Activated CD4-positive, CD25-positive, alpha-beta regulatory T cell treated with anti-CD3 and anti-CD28 coated beads, Interleukin-2, amount 50 U/mL, for 72 hours (primary cell): ENCODE measurements around the gene JPH3.
"Not testable (repeated sequence)": the region's sequence is repeated elsewhere in the genome, so short reads cannot be mapped to it uniquely, and the experiment has no call there.

Experiments used
- DNase-seq: peaks from one replicate; pipeline ENCODE4 v3.0.0; 2021

JPH3 gene

DNA sequence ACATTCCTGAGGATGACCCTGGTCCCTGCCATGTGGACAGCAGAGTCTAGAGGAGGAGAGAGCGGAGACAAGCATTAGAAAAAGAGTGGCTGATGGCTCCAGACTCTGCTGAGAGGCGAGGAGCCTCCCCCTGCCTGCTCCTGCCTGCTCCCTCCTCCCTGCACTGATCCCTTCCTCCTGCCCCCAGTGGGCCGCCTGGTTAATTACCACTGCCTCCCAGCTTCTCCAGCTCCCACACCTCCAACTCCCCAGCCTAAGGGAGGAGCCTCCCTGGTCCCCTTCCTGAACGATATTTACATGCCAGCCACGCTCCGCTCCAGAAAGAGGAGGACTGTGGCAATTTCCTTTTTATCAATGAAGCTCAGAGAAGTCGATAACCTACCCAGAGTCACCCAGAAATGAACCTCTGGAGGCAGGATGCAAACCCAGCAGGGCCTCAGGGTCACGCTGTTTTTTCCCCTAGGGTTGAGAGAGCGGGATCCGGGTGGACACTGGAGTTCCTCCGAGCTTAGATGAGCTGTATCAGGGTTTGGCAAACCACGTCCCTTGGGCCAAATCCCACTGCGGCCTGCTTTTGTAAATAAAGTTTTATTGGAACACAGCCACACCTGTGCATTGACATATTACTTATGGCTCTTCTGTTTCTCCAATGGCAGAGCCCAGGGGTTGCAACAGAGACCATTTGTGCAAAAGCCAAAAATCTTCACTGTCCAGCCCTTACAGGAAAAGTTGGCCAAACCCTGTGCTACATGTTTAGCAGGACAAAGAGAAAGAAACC is 27.1 kb upstream of the JPH3 start:
- DNase-seq, result no peak

DNA sequence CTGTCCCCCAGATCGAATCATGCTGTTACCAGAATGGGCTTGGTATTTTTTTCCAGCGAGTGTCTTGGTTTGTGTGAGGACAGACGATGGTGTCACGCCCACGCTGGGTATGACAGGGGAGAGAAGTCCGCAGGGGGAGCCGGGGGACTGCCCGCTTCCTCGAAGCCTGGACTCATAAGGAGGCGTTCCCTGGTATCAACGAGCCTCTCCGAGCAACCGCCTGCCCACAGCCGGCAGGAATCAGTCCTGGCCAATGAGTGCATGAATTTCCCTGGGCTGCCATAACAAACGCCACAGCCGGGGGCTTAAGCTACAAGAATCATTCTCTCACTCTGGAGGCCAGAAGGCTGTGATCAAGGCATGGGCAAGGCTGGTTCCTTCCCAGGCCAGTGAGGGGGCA is 26.1 kb upstream of the JPH3 start:
- no peak for DNase-seq

DNA sequence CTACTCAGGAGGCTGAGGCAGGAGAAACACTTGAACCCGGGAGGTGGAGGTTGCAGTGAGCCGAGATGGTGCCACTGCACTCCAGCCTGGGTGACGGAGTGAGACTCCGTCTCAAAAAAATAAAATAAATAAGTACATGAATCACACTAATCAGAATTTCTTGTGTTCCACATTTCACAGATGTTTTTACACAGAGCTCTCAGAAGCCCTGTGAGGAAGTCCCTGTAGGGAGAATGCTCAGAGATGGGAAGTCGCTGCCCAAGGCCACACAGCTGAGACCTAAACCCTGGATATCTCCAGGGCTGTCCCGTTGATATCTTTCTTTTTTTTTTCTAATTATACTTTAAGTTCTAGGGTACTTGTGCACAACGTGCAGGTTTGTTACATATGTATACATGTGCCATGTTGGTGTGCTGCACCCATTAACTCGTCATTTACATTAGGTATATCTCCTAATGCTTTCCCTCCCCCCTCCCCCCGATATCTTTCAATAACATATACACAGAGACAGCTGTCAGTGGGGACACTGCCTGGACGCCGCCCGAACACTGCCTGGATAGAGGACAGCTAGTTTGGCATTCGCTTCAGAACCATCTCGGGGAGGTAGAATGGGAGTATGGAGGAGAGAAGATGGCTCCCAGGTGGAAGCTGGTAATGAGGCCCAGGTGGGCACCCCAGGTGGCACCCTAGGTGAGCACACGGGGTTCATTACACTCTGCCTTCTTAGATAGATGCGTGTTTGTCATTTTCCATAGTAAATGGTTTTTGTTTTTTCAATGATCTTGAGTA is 24.0 kb upstream of the JPH3 start:
- not testable (repeated sequence) for DNase-seq

DNA sequence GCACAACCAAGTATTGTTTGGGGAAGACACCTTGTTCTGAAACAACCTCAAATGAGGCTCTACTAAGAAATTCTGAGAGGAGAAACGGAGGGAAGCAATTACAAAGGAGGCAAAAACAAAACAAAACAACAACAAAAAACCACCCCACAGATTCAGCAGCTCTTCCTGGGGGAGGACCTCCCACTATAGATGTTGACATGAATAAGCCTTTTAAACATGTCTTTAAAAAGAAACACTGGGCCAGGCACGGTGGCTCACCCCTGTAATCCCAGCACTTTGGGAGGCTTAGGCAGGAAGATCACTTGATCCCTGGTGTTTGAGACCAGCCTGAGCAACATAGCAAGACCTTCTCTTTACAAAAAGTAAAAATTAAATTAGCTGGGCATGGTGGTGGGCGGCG is 22.6 kb upstream of the JPH3 start:
- DNase-seq, result no peak

DNA sequence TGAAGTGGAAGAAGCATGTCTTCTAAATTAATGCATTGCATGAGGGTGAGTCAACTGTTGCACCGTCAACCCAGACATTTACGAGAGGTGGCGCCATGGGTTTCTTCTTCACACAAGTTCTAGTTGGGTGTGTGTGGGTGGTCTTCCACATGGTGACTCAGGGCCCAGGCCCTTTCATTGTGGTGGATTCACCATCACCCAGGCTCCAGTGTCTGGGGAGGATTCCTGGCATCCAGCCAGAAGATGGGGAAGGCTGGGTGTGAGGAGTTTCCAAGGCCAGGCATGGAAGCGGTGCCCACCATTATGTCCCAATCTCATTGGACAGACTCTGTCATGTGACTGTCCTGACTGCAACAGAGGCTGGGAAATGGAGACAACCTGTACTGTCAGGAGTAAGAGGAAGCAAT is 21.4 kb upstream of the JPH3 start:
- no peak for DNase-seq

DNA sequence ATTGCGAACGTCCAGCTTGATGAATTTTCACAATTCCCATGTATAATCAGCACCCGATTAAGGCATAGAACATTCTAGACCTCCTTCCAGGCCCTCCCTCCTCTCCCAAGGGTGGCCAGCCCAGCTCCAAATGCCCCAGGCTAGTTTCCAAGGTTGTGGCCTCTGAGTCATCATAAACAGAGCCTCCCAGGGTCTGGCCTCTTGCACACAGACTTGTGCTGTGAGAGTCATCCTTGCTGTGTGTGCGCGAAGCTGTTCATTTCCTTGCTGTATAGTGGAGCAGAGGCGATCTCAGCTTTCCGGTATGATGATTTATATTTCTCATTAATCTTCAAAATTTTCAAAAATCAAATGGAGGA is 20.5 kb upstream of the JPH3 start:
- no peak for DNase-seq

DNA sequence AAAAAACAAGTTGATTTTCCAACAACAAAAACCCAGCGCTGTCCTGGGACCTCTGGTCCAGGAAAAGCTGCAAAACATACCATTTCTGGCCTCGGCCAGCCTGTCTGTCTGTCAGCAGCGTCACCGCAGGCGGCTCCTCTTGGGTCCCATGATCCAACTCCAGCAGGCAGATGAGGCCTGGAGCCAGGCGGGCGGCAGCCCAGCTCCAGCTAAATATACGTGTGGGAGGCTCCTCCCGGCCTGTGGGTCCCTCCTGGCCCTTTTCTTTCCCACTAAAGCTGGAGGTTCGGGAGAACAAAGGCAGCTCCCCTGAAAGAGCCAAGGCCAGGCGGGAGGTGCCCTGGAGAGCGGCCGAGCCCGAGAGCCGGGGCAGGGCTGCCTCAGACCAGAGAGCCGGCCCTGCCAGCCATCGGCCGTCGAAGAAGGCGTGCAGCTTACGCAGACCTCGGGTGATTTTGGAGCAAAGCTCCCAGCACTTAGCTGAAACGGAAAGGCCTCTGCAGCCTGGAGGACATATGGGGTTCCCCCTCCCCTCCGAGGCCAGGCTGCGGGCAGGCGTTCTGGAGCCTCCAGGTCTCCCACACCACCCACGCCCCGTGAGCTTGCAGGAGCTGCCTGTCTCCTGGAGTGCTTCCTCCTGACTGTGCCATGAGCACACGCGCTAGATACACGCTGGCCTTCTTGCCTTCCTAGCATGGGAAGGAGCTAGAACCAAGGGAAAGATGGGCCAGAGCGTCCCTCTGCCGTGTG is 19.9 kb upstream of the JPH3 start:
- DNase-seq, result no peak

DNA sequence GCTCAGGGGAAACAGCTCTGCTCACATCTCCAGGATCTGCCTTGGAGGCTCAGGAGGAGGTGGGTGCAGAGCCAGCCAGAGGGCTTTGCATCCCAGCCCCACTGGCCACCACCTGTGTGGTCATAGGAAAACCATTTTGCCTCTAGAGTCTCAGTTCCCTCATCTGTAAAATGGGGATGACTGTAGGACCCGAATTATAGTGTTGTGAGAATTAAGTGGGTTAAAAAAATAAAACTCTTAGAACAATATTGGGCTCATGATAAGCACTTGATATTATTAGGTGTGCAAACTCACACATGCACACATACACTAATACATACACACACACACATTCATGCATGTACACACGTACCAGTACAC is 19.4 kb upstream of the JPH3 start:
- DNase-seq, result no peak

DNA sequence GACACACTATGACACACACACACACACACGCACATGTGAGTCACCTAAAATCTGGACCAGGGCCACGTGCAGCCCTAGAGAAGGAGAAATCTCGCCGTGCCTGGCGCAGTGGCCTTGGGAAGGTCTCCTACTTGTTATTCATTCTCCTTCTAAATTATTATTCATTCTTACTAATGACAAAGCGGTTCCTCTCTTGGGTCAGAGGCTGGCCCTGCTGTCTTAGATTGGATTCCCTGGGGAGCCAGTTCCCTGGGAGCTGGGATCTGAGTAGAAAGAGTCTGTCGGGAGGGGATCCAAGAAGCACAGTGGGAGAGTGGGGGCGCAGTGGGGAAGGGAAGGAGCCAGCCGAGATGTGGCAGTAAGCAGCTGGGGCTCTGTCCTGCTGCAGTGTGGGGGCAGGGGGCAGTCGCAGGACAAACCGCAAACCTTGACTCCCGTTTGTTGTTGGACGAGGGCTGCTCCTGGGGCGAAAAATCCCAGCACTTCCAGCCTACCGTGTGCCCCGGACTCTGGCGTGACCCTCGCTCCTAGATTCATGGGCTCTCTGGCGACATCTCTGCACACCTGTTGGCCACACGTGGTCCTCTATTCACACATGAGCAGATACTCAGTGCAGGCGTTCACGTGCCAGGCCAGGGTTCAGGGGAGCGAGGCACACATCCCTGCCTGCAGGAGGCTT is 18.7 kb upstream of the JPH3 start:
- DNase-seq, result no peak

DNA sequence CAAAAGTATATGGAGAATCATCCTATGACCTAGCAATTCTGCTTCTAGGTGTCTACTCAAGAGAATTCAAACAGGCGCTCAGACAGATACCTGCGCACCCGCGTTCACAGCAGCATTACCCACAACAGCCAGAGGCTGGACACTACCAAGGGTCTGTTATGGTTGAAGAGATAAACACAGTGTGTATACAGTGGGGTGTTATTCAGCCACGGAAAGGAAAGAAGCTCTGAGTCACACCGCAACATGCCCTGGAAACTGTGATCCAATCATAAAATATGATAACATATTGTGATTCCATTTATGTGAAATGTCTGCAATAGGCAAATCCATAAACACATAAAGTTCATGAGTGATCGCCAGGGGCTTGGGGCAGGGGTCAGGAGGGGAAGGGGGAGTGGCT is 18.0 kb upstream of the JPH3 start:
- no peak for DNase-seq

DNA sequence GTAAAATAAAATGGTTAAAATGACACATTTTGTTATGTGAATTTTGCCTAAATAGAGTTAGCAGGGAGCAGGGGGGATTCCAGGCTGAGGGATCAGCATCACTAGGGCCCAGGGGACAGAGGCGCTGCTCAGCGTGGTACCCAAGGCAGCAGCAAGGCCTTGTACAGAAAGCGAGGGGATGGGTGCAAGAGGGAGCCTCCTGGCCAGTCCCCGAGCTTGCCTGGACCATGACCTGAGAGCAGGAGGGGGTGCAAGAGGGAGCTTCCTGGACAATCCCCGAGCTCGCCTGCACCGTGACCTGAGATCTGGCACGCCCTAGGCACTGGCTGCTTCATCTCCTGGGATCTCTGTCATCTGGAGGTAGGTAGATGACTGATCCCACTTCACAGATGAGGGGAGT is 17.3 kb upstream of the JPH3 start:
- DNase-seq, result no peak

DNA sequence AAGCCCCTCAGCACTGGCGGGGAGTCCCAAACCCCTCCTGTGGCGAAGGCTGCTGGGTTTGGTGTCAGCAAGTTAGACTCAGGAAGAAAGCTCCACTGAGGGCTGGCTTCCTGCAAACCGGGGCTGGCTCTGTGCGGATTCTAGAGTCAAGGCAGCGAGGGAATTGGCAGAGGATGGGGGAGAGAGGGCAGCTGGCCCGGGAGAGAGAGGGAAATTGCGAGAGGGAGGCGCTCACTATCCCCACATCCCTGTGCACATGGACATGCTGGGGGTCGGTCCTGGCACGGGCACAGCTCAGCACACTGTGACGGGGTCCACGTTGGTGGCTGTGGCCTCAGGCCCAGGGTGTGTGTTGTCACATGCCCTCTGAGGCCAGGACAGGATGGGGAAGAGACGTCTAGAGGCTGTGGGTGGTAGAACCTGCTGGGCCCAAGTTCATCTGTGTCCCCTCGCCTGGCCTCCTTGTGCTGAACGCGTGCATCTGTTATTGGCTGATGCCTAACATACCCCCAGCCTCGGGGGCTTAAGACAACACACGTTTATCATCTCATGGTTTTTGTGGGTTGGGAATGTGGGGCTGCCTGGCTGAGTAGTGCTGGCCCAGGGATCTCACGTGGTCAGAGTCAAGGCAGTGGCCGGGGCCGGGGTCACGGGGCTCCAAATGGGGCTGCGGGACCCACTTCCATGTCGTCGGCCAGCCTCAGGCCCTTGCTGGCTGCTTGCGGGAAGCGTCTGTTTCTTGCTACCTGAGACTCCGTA is 16.7 kb upstream of the JPH3 start:
- no peak for DNase-seq

DNA sequence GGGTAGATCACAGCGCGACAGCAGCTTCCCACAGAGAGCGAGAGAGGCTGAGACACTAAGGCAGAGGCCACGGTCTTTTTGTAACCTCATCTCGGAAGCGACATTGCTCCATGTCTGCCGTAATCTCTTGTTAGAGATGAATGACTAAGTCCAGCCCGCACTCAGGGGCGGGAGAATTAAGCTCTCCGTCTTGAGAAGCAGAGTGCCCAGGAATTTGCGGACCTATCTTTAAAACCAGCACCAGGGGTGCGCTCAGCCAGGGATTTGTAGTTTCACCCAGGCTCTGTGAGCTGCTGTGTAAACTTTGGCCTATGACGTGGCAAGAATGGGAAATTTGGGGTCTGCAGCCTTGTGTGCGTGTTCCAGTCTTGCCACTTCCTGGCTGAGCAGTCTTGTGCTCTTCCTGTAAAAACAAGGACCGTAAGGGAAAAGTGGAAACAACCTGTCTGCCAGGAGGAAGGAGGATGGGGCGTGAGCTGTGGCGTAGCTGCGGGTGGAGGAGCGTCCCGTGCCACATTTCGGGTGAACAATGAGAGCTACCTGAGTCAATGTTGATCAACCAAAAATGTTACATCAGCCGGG is 16.0 kb upstream of the JPH3 start:
- no peak for DNase-seq

DNA sequence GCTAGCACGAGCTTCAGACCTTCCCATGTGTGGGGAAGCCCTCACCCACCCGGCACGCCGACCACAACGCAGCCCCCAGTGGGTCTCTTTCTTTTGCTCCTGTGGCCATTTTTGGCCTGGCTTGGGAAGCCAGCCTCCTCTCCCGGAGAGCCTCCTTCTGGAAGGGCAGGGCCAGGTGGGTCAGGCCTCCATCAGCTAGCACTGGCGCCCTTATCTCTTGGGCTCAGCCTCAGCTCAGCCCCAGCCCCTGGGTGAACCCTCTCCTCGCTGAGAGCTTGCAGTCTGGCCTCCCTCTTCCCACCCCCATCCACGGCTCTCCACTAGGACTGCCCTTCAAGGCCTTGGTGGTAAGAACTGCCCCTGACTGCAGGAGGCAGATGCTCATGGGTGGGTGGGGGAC is 14.7 kb upstream of the JPH3 start:
- DNase-seq, result no peak

DNA sequence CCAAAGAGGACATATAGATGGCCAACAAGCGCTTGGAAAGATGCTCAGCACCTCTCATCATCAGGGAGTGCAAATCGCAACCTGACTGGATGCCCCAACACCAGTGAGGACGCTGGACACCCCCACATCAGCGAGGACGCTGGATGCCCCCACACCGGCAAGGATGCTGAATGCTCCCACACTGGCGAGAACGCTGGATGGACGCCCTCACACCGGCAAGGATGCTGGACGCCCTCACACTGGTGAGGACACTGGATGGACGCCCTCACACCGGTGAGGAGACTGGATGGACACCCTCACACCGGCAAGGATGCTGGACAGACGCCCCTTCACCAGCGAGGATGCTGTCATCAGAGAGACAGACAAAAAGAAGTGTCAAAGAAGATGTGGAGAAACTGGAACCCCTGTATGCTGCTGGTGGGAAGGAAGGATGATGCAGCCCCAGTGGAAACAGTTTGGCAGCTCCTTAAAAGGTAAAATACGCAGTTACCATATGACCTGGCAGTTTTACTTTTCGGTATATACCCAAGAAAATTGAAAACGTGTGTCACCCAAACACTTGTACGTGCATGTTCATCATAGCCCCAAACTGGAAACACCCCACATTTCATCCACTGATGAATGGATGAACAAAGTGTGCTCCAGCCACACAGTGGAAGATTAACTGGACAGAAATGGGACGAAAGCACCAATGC is 10.1 kb upstream of the JPH3 start:
- no peak for DNase-seq

DNA sequence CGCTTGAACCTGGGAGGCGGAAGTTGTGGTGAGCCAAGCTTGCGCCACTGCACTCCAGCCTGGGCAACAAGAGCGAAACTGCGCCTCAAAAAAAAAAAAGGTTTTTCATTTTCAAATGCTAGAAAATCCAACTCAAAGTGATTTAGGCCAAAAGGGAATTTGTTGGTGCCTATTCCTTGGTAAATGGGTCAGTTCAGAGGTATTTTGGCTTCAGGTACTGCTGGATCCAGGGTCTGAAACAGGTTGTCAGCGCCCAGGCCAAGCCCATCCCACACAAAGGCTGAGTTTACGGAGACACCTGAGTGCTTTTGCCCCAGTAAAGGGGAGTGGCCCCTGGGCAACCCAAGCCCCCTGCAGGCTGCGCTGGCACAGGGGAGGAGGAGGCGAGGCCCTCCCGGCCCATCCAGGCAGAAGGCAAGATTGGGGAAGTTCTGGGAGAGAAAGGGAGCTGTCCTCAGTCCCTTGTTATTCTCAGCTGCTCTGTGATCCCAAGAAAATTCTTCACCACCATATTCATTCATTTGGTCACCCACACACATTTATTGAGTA is 8.5 kb upstream of the JPH3 start:
- DNase-seq, result no peak

DNA sequence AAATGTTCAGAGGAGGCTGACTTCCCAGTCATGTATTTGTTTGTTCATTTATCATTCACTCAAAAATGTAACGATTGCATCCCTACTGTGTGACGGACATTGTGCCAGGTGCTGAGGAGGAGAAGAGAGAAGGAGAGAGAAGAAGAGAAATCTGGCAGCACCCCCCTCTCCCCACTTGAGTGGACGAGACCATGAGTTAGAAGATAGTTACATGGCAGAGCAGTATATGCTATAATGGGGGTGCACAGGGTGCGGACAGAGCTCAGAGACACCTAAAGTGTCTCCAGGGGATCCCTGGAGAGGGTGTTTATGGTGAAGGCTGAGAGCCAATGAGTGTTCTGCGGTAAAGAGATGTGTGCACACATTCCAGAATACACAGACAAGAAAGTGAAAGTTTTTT is 6.6 kb upstream of the JPH3 start:
- no peak for DNase-seq

DNA sequence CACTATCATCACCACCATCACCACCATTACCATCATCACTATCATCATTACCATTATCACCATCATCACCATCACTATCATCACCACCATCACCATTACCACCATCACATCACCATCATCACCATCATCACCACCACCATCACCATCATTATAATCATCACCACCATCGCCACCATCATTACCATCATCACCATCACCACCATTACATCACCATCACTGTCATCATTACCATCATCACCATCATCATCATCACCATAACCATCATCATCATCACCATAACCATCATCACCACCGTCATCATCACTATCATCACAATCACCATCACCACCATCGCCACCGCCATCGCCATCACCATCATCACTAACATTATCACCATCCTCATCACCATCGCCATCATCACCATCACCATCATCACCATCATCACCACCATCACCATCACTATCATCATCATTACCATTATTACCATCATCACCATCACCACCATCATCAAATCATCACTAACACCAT is 4.9 kb upstream of the JPH3 start:
- no peak for DNase-seq

DNA sequence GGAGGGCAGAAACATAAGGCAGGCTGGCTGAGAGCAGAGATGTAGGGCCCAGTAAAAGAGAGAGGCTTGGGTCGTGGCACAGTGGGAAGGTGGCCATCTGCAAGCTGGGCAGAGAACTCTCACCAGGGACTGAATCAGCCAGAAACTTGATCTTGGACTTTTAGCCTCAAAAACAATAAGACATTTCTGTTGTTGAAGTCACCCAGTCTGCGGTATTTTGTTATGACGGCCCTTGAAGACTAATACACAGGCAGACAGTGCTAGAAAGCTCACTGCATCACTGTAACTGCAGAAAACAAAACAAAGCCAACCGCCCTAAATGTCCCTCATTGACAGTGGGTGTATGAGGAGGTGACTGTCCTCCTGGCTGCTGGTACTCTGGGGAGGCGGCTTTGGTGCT is 3.9 kb upstream of the JPH3 start:
- DNase-seq, result no peak

DNA sequence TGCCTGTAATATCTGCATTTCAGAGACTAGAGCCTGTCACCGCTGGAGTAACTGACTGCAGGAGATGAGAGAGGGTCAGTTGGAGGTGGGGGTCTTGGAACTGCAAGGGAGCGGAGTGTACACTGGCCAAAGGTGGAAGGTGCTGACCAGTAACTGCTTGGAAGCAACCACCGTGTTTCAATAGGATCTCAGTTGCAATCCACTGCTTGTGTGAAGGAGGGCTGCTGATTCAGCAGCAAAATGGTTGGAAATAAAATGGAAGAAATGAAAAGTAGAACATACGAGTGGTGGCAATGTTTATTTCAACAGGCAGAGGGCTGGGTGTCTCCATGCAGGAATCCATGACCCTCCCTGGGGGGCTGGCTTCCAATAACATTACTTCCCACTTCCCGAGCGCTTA is 2.1 kb upstream of the JPH3 start:
- DNase-seq, result no peak

DNA sequence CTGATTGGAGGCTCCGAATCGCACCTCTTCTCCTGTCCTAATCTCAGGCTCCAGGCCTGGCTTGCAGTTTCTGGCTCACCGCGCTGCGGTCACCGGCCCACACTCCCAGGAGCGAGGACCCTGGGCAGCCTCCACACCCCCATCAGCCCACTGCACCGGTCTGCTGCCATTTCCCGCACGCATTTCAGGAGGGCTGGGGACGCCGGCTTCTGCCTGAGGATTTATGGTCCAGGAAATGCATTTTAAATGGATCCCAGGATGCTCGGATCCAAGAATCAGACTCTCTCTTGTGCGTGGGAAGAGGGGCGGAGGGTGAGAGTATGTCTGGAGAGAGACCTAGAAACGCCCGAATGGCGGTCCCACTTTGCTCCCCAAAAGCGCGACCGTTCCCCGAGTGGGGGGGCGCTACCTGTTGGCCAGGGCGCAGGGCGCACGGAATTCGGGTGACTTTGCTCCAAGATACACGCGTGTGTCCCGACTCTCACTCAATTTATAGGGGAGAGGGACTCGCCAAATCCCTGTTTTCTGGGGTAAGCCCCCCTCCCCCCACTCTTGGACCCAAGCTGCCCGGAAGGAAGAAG is 817 bp upstream of the JPH3 start:
- no peak for DNase-seq
